HFF-Myc (cell line): ENCODE data around the gene NLRC5.
A peak's percentile ranks its signal among the peaks of the same experiment; 100 is the strongest.
"Not testable (repeated sequence)": the region's sequence is repeated elsewhere in the genome, so short reads cannot be mapped to it uniquely, and the experiment has no call there.

Experiments
- DNase-seq: peaks from one replicate; pipeline ENCODE4 v3.0.0-alpha.2; 2011; ENCODE audit warnings: low read depth; ENCODE audit errors: extremely low read depth
- H3K4me3 ChIP-seq: replicated peaks from 2 replicates; pipeline ENCODE4 v1.5.1; 2011; ENCODE audit warnings: low read depth, mild to moderate bottlenecking, control low read depth, low read length
- TF ChIP-seq, protein P1 (sequence below): IDR thresholded peaks from 2 replicates; pipeline ENCODE4 v1.5.1; 2012; ENCODE audit warnings: mild to moderate bottlenecking, low read depth, low read length, control low read depth; ENCODE audit errors: missing control alignments

NLRC5 gene

DNA sequence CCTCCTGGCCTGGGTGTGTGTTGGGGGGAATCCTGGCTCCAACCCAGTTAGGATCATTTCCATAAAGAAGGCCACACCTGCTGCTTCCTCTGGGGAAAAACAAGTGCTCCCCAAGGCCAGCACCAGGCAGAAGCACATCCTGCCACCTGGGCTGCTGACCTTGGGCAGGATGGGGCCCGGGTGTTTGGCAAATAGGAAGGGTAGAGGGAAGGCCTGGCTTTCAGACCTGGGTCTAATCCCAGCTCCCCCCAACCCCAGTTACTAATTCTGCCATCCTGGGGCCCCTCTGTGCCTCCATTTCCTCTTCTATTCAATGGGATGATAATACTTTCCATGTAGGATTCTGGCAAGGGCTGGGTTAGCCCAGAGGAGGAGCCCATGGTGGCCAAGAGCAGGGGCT lies 3.0 kb upstream of the NLRC5 start:
- TF ChIP-seq, protein P1, sequence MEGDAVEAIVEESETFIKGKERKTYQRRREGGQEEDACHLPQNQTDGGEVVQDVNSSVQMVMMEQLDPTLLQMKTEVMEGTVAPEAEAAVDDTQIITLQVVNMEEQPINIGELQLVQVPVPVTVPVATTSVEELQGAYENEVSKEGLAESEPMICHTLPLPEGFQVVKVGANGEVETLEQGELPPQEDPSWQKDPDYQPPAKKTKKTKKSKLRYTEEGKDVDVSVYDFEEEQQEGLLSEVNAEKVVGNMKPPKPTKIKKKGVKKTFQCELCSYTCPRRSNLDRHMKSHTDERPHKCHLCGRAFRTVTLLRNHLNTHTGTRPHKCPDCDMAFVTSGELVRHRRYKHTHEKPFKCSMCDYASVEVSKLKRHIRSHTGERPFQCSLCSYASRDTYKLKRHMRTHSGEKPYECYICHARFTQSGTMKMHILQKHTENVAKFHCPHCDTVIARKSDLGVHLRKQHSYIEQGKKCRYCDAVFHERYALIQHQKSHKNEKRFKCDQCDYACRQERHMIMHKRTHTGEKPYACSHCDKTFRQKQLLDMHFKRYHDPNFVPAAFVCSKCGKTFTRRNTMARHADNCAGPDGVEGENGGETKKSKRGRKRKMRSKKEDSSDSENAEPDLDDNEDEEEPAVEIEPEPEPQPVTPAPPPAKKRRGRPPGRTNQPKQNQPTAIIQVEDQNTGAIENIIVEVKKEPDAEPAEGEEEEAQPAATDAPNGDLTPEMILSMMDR, result no peak
- DNase-seq, result no peak
- no peak overlapping the region for H3K4me3 ChIP-seq

DNA sequence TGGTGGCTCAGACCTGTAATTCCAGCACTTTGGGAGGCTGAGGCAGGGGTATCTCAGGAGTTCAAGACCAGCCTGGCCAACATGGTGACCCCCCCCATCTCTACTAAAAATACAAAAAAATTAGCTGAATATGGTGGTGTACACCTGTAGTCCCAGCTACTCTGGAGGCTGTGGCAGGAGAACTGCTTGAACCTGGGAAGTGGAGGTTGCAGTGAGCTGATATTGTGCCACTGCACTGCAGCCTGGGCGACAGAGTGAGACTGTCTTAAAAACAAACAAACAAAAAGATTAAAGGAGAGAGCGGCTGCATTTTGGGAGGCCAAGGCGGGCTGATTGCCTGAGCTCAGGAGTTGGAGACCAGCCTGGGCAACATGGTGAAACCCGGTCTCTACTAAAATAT lies 2.4 kb upstream of the NLRC5 start:
- H3K4me3 ChIP-seq, DNase-seq: not testable (repeated sequence)

DNA sequence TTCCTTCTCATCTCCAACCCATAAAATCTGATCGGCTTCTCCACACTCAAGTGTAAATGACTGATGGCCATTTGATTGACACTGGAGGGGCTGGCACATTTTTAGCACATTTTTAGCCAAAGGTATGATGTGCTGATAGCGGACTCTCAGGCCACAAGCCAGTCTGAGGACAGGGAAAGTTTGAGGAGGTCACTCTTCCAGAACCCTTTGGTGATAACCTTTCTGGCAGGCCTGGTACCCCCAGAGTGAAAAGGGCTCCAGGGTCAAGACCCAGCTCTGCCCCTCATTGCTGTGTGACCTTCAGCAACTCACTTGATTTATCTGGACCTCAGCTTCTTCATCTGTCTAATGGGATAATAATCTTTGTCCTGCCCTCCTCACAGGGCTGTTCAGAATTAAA lies 1.7 kb upstream of the NLRC5 start:
- no peak overlapping the region for H3K4me3 ChIP-seq
- TF ChIP-seq, protein P1, result no peak

DNA sequence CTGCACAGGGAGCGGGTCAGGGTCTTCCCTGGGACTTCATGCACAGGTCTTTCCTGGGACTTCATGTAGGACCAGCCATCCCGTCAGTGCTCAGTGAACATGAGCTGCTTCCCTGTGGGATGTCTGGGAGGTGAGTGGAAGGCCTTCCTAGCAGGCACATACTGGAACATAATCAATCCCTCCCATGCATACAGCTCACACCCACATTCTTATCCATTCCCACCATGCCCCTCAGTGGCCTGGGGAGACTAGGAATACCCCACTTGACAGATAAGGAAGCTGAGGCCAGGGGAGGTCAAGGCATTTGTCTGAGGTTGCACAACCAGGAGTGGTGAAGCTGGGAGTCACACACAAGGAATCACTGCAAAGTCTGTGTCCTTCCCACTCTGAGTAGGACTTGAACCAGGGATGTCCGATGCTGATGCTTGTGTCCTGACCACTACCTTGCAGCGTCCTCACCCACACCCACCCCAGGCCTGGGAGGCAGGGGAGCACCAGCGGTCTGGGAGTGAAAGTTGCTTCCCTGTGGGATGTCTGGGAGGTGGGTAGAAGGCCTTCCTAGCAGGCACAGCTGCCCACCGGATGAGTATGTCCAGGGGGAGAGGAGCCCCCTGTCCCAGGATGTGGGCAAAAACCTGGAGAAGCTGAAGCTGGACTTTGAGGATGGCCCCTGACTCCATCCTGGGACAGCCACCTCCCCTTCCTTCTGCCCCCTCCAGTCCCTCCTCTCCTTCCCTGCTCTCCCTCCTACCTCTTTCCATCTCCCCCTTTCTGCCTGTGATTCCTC lies 1.0 kb upstream of the NLRC5 start:
- peak overlapping the region; percentile 74 for H3K4me3 ChIP-seq
- TF ChIP-seq, protein P1, result no peak
- no peak for DNase-seq

More for the DNA sequence above, 1.7 kb upstream of the NLRC5 start:
- no peak for DNase-seq

DNA sequence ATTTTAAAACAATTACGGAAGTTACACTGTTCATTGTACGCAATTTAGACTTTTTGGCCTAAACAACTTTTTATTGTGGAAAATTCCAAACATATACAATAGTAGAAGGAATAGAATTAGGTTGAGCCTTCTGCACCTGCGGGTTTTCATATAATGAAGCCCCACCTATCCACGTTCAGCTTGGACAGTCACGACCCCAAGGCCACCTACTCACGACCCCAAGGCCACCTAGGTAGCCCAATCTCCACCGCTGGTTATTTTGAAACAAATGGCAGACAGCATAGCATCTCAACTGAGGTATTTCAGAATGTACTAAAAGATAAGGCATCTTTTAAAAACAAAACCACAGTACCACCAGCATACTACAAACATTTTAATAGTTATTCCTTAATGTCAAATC lies 631 bp downstream of the NLRC5 start:
- H3K4me3 ChIP-seq, result peak overlapping the region; percentile 74
- DNase-seq, result no peak
- TF ChIP-seq, protein P1, result no peak

DNA sequence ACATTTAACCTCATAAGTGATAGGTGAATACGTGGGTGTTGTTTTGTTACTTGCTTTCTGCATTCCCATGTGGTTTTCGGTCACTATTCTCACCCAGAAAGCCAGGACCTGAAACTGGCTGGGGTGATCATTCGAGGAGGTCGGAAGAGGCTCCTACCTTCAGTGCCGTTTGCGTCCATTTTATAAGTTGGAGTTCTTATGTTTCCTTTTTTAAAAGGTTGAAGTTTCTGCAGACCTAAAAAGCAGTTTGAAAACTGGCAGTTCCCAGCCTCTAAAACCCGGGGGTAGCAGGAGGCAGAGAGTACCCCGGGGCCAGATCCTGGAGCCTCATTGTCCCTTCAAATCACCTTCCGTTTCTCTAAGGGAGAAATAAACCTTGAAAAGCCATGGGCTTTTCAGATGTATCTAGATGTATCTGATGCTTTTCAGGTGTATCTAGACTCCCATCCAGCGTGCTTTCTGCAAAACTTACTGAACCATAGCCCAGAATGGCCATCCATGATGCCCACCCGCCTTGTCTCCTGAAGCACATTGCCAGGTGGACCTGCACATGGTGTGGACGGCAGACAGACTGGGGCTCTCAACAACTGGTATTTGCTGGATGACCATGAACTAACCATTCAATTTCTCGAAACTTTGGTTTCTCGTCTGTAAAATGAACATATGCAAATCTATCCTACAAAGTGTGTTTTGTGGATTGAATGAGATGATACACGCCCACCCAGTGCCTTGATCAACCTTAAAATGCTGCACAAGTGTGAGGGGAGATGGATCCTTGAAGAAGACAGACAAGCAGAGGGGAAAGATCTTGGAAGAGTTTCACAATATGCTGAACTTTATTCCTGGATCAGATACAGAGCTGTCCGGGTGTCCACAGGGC lies 1.3 kb downstream of the NLRC5 start:
- TF ChIP-seq, protein P1, result no peak
- DNase-seq, result no peak
- peak overlapping the region; percentile 74 for H3K4me3 ChIP-seq

DNA sequence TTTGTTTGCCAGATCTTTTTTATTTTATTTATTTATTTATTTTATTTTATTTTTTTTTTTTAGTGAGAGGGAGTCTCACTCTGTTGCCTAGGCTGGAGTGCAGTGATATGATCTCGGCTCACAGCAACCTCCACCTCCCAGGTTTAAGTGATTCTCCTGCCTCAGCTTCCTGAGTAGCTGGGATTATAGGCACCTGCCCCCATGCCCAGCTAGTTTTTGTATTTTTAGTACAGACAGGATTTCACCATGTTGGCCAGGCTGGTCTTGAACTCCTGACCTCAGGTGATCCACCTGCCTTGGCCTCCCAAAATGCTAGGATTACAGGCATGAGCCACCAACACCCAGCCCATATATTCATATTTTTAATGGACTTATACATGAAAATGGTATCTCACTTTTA lies 3.1 kb downstream of the NLRC5 start:
- not testable (repeated sequence) for DNase-seq, H3K4me3 ChIP-seq
